HTR-8/SVneo (cell line): ENCODE results near the gene DPF3.

Experiments
- DNase-seq: peaks from one replicate; pipeline ENCODE4 v3.0.0; 2011; ENCODE audit warnings: low spot score, mixed read lengths; ENCODE audit not compliant: insufficient read length
- FAIRE-seq: peaks from 2 replicates; lab custom pipeline; 2011; peaks lifted over from hg19 to GRCh38; lab: Jason Lieb, UNC

DPF3 gene

DNA sequence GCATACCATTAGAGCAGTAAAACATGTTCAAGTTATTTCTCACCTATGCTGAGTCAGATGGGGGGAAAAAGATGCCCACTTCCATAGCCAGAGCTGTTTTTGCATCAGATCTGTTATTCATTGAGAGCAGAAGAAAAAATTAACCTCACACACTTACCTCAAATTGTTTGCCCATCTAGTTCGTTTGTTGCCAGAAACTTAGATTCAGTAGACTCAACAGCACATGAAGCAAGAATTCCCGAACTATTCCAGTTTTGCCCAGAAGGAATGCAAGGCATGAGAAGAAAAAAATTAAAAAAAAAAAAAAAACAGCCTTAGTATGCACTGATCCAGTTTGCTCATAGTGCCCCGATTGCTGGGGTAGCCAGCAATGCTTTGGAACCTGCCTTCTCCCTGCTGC is 12.4 kb upstream of the DPF3 start:
- no peak for DNase-seq
- FAIRE-seq, result no peak

DNA sequence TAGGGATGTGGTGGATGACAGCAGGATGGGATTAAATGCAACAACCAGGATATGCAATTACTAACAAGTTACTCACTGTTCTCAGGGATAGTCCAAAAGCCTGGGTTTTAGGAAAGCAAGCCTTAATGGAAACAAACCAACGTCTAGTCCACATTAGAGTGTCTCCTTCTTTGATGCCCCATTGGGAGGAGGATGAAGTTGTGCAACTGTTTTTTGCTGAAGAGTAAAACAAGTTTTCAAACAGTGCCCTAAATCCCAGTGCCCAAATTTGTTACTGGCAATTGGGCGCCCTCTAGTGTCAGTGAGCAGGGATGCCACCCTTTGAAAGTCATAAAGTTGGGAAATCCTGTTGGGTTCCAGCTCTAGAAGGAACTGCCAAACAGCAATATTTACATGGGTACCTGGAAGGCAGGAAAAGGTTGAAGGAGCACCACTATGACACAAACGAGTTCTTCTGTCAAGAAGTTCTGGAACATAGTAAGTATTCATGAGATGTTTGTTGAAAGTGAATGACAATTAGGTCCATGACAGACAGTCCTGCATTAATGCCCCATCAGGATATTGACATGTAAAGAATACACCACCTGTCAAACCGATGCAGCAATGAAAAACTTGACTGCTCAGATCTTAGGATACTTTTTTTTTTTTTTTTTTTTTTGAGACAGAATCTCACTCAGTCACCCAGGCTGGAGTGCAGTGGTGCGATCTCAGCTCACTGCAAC is 11.1 kb upstream of the DPF3 start:
- FAIRE-seq, result peak; percentile 71
- DNase-seq, result peak; percentile 83

DNA sequence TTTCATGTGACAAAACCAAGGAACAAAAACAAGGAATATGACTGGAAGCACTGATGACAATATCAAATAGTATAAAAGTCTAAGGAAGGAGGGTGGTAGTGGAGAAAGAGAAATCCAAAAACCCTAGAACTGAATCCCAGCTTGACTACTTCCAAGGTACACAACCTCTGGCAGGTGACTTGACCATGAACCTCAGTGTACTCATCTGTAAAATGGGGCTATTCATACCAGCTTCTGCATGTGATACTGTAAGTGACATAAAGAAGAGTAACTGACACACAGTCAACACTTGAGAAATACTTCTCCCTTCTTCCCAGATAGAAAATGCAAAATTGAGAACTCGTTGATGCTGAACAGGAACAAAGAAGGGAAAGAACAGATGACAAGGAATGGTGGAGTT is 10.3 kb upstream of the DPF3 start:
- no peak for DNase-seq
- peak; percentile 55 for FAIRE-seq

DNA sequence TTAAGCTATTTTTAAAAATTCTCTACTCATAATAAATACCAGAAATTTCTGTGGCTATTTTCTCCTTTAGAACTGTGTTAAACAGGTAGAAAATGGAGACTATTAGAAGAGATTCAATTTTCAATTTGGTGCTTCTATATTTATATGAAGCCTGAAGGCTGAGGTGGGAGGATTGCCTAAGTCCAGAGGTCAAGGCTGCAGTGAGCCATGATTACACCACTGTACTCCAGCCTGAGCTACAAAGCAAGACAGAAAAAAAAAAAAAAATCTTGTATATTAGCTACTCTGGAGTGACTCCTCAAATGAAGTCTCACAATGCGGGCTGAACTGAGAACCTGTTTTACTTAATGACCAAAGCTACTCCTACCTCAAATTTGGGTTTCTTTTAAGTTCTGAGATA is 9.8 kb upstream of the DPF3 start:
- DNase-seq (no peak), FAIRE-seq (no peak)

DNA sequence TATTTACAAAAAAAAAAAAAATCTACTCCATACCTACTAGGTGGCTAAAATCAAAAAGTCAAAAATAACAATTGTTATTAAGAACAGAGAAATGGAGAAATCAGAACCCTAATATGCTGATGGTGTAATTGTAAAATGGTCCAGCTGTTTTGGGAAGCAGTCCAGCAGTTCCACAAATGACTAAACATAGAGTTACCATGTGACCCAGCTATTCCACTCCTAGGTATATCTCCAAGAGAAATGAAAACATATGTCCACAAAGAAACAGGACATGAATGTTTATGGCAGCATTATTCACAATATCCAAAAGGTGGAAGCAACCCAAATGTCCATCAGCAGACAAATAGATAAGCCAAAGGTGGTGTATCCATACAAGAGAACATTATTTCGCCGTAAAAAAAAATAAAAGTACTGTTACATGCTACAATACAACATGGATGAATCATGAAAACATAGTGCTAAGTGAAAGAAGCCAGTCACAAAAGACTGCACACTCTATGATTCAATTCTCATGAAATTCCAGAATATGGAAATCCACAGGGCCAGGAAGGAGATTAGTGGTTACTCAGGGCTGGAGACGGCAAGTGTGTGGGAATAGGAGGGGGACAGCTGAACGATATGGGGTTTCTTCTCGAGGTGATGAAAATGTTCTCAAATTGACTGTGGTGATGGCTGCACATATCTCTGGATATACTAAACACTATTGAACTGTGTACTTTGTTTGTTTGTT is 9.1 kb upstream of the DPF3 start:
- DNase-seq (no peak), FAIRE-seq (no peak)

DNA sequence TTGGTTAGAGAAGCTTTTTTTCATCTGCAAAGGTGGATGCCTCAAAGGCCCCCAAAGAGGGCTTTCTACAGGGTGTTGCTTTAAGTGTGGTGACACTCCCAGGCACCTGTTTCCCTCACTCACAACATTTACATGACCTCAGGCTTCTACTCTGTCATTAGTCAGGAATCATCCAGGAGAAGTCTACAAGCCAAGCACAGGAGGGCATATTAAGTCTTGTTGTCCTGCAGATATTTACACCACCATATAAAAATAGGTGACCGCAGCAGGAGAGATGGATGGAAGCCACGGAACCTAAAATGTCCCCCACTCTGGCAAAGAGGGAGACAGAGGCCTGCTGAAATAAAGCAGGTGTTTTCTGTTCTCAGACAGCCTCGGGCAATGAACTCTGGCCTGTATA is 7.5 kb upstream of the DPF3 start:
- DNase-seq, result no peak
- FAIRE-seq, result no peak

DNA sequence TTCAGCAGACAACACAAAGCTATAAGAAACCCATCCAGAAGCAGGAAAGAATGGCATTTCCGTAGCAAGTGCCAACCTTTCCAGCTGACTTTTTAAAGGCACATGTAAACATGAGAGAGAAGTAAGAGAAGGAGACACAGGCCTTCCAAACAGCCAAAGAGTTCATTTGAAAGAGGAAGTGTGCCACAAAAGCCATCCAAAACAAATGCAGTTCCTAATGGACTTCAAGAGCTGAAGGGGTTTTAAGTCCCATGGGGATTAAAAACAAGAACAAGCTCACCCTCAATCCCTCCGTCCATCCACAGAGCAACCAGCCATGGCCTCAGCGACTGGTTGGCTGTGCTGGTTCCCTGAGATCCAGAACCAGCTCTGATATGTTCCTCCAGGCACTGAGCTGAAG is 4.5 kb upstream of the DPF3 start:
- DNase-seq, result no peak
- FAIRE-seq, result no peak

- DNase-seq, result peak; percentile 51
- FAIRE-seq, result peak; percentile 86
Measured at GRCh38 chr14:72894623-72895378, 900 bp upstream of the DPF3 start.

DNA sequence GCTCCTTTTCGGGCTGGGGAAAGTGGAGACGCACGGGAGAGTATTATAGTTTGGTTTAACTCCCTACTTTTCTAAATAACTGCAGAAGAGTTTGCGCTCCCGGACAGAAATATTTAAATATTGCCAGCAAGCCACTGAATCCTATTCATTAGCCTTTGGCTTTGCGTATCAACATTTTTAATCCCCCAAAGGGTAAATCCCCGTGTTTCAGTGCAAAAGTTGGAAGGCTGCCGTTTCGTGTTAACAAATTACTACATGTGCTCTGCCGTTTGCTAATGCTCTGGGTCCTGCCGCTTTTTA is 372 bp upstream of the DPF3 start:
- no peak for DNase-seq
- no peak for FAIRE-seq

- peak; percentile 42 for DNase-seq
- FAIRE-seq, result peak; percentile 44
Measured at GRCh38 chr14:72892879-72893635, 844 bp downstream of the DPF3 start.

GRCh38 chr14:72892103-72892878 is 1.6 kb downstream of the DPF3 start:
- FAIRE-seq (peak; percentile 90), DNase-seq (peak; percentile 73)

GRCh38 chr14:72891666-72892102 is 2.2 kb downstream of the DPF3 start:
- DNase-seq (no peak), FAIRE-seq (peak; percentile 72)

DNA sequence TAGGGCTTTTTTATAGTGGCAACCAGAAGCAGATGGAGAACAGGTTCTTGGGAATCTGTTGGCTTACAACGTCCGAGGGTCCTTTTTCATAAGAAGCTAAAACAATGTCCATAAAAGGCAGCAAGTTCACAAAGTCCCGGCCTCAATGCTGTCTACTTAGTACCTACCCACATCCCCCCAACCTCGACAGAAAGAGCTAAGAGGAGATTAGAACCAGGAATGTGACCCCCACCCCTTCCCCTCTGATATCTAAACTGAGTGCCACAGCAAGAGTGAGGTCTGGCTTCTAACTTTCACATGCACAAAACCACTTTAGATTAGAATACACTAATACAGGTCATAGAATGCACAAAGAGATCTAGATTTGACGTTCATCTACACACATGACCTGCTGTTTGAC is 4.5 kb downstream of the DPF3 start:
- FAIRE-seq (no peak), DNase-seq (no peak)

DNA sequence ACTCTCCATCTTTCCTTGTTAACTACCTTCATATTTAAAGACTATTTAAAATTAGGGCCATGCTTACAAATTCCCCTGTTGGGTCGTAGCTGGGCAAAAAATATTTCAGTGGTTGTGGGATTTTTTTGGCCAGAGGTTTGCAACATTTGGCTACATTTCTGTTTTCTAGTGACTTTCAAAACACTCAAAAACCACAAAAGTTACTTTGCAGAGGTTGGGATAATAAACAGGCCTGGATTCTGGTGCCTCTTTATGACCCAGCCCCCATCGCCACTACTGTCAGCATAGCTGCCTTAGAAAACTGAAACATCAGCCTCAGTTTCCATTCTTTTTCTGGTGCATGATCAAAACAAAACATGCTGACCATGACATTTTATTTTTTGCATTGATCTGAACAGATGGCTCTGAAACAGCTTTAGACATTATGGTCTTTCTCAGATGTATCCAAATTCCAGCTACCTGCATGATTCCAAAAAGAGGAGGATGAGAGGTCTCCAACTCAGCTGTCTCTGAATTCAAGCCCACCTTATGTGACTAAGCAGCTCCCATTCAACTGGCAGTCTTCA is 5.2 kb downstream of the DPF3 start:
- FAIRE-seq (no peak), DNase-seq (no peak)

GRCh38 chr14:72888192-72888591 is 5.7 kb downstream of the DPF3 start:
- FAIRE-seq, result peak; percentile 9
- DNase-seq, result no peak

DNA sequence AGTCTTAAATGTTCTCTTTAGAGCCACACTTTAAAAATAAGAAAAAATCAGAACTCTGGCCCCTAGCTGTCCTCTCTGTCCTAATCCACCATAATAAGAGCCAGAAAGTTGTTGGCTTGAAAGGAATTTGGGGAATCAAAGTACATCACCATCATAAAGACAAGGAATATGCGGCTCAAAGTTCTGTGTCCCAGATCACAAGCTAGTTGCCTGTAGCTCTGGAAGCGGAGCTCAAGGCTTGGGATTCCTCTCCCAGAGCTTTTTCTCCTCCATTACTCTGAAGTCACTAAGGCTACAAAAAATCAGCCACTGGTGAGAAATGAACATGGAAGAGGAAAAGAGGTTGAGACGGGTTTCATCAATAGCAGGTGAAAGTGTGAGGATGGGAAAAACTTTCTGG is 6.4 kb downstream of the DPF3 start:
- FAIRE-seq (no peak), DNase-seq (no peak)

- no peak for DNase-seq
- peak; percentile 52 for FAIRE-seq
Measured at GRCh38 chr14:72884386-72884785, 9.5 kb downstream of the DPF3 start.

GRCh38 chr14:72883961-72884360 is 9.9 kb downstream of the DPF3 start:
- FAIRE-seq, result peak; percentile 49
- DNase-seq, result peak; percentile 67

GRCh38 chr14:72883109-72883508 is 10.8 kb downstream of the DPF3 start:
- no peak for FAIRE-seq
- DNase-seq, result no peak
